ENCODE data around the gene PCDHGC5.

The PCDHGC5 gene

DNA sequence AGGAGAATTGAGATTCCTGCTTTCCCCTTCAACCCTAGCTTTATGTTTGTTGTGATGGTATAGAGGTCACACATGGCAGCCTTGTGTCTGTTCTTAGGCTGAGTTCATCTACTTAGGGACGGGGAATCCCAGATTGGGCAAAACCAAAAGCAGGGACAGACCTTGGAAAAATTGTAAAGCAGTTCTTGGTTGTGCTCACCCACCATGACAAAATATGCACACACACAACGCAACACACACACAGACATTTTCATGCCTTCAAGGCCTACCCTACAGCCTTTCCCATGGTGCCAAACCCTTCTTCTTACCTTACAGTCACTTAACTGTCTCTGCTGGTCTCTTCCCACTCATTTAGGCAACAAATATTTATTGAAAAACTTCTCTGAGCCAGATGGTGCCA, 14.8 kb downstream of the PCDHGC5 start:
- TF ChIP-seq, protein P1, sequence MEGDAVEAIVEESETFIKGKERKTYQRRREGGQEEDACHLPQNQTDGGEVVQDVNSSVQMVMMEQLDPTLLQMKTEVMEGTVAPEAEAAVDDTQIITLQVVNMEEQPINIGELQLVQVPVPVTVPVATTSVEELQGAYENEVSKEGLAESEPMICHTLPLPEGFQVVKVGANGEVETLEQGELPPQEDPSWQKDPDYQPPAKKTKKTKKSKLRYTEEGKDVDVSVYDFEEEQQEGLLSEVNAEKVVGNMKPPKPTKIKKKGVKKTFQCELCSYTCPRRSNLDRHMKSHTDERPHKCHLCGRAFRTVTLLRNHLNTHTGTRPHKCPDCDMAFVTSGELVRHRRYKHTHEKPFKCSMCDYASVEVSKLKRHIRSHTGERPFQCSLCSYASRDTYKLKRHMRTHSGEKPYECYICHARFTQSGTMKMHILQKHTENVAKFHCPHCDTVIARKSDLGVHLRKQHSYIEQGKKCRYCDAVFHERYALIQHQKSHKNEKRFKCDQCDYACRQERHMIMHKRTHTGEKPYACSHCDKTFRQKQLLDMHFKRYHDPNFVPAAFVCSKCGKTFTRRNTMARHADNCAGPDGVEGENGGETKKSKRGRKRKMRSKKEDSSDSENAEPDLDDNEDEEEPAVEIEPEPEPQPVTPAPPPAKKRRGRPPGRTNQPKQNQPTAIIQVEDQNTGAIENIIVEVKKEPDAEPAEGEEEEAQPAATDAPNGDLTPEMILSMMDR (IDR thresholded peaks at IDR 0.05) = no peak

DNA sequence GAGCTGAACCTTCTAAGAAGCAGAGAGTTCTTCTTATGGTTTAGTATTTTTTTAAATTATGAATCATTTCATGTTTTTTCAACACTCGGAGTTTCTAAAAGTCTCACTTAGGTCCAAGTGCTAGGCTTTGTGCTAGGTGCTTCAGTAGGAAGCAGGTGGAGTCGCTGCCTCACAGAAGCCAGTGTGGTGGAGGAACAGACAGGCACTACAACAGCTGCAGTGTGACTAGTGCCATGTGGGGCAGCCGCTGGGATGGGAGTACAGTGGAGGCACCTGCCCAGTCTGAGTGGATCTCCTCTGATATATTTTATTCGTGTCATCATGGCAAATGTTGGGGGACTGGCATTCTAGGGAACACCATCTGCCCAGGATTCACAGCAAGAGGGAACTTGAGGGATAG, 15.3 kb downstream of the PCDHGC5 start:
- TF ChIP-seq, protein P1 (IDR thresholded peaks at IDR 0.05) = no peak

DNA sequence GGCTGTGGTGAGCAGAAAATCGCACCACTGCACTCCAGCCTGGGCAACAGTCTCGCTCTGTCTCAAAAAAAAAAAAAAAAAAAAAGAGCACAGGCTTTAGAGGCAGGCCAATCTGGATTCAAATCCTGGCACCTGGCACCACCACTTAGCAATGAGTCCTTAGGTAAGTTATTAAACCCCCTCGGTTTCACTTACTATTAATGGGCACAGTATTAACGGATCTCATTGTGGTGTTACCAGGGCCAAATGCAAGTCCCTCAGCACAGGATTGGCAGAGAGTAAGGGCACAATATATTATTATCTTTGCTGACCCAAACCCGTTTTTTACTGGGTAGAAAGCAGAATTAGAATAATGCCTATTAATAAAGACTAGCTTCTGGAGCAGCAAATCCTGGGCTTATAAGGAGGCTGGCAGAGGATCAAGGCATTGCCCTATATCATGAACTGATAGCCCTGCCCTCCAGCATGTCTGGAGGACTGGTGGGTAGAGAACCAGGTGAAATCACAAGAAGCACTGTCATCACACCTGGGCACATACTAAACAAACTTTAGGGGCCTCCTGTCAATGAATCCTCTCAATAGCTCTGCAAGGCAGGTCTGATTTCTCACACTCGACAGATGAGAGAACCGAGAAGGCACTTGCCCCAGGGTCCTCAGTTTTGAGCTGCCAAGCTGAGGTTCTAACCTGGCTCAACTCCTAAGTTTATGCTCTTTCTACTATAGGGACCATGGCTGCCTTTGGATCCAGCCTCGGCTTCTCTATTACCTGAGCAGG, 17.7 kb downstream of the PCDHGC5 start:
- TF ChIP-seq, protein P1 (IDR thresholded peaks at IDR 0.05) = no peak

DNA sequence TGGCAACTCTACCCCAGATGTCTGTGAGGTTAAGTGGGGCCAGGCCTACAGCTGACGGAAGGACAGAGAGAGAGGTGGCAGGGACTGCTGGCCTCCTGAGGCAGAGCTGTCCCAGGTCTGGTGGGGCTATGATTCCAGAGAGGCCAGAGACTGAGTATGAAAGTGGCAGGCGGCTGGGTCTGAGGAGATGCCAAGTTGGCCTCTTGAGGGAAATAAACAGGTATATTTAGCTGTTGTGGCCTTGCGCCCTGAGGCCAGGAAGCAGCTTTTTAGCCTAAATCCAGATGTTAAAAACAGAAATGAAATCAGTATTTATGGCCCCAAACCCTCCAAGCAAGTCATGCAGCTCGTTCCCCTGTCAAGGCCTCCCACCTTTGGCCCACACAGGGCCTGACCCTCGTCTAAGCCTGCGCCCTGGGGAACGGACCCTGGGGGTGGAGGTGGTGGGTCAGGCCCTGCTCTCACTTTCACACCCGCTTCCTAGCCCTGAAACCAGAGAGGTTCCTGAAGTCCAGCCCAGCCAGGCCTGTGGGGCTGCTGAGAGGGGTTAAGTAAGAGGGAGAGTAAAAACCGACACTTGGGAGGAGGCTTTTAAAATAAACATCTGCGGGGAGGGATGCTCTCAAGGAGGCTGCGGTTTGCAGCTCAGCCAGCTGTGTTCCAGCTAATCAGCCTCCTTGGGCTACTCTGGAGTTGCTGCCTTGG, 18.7 kb downstream of the PCDHGC5 start:
- TF ChIP-seq, protein P1 (IDR thresholded peaks at IDR 0.05) = no peak

DNA sequence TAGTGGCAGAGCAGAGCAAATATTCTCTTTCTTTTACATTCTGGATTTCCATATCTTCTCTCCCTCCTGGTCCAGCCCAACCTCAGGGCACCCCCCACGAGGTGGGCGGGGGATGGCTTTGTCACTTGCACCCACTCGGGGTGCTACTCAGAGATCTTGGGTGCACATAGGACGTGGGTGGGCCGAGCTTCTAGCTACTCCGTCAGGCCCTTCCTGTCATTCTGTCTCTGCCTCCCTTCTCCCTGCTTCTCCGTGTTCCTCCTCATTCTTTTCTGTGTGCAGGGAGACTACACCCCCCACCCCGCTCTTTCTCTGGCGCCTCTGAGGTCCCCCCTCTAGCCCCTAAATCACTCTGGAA, 19.5 kb downstream of the PCDHGC5 start:
- TF ChIP-seq, protein P1 (IDR thresholded peaks at IDR 0.05) = no peak

DNA sequence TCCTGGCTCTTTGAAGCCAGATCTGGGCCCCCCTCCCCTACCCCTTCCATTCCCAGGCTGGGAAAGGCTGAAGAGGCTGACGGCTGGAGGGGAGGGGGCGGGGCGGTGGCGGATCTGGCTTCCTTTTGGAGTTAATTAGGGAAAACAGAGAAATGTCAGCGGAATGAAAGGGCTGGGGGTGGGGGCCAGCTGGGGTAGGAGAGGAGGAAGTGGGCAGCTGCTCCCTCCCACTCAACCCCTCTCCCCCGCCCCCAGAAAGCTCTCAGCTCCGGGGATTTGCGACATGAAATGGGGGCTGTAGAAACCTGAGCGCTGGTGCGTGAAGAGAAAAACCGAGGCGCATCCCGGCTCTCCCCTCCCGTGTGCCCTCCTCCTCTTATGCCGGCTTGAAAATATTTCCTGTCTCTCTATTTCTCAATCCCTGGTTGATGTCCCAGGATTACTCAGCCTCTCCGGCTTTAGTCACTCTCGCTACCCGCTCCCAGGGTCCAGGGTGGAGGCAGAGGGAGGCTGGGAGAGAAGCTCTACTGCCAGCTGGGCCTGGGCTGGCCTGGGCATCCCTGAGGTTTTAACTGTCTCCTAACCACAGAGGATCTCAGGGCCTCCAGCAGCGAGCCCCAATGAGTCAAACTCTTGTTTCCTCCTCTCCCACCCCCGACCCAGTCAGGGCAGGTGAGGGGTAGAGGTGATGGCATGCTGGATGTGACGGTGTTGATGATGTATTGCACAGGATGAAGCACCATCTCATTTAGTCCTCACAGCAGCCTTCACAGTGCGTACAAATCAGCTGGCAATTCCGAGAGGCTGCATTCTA, 20.1 kb downstream of the PCDHGC5 start:
- TF ChIP-seq, protein P1 (IDR thresholded peaks at IDR 0.05) = no peak

DNA sequence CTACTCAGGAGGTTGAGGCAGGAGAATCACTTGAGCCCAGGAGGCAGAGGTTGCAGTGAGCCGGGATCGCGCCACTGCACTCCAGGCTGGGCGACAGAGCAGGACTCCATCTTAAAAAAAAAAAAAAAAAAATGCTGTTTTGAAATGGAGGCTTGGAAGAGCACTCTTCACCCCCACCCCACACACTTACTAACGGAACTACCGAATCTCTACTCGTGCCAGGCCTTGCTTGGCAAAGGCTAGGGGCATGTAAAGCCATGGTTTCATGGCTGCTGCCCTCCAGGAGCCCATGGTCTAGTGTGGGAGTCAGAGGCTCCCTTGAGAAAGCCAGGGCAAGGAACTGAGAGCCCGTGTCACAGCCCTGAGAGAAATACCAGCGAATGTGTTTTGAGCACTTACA, 21.3 kb downstream of the PCDHGC5 start:
- TF ChIP-seq, protein P1 (IDR thresholded peaks at IDR 0.05) = no peak
